Neural crest cell (in vitro differentiated cells): ENCODE data around the gene ATP2C1. TPM values are rescaled to one million over a fixed set of nuclear protein-coding genes. Genes with fewer than 3 reads are reported as not detected.

Experiments
- DNase-seq: peaks from one replicate; pipeline ENCODE4 v3.0.0; 2021; ENCODE audit warnings: low read depth, mixed read lengths, low spot score
- H3K27ac Mint-ChIP-seq: one replicate; pipeline ENCODE4 v1.8.0; 2021; ENCODE audit warnings: mild to moderate bottlenecking, mixed read lengths; ENCODE audit not compliant: unreplicated experiment
- H3K27me3 Mint-ChIP-seq: 2 replicates; pipeline ENCODE4 v1.8.0; 2021; ENCODE audit warnings: low read depth, mild to moderate bottlenecking, mixed read lengths
- H3K36me3 Mint-ChIP-seq: 2 replicates; pipeline ENCODE4 v1.8.0; 2021; ENCODE audit warnings: low read depth, mild to moderate bottlenecking, mixed read lengths
- H3K4me1 Mint-ChIP-seq: 2 replicates; pipeline ENCODE4 v1.8.0; 2021; ENCODE audit warnings: mixed read lengths
- H3K4me3 Mint-ChIP-seq: one replicate; pipeline ENCODE4 v1.8.0; 2021; ENCODE audit warnings: mild to moderate bottlenecking, mixed read lengths
- H3K9me3 Mint-ChIP-seq: 2 replicates; pipeline ENCODE4 v1.8.0; 2021; ENCODE audit warnings: mixed read lengths
- CTCF ChIP-seq: fragments of 200-600 bp; sonication (generic); conservative IDR thresholded peaks from 2 replicates; pipeline ENCODE4 v1.5.0; 2021; ENCODE audit warnings: antibody characterized with exemption, mild to moderate bottlenecking
- total RNA-seq: library from RNA; stranded (reverse); gene quantifications from 2 replicates; pipeline ENCODE4 v1.2.1, GENCODE V29; 2021

The ATP2C1 gene
- total RNA-seq, 1 donor from 2014 or later, result 73.8 TPM

- H3K27ac Mint-ChIP-seq, result no peak overlapping the region
- no peaks in the 10 kb centered on the region for H3K4me1 Mint-ChIP-seq
- peaks cover 2% of the 10 kb centered on the region for H3K9me3 Mint-ChIP-seq
- no peak overlapping the region for H3K4me3 Mint-ChIP-seq
- TF ChIP-seq CTCF, result no peak
- DNase-seq, result no peak
- peaks cover 29% of the 10 kb centered on the region for H3K36me3 Mint-ChIP-seq
- no peaks in the 10 kb centered on the region for H3K27me3 Mint-ChIP-seq
These were observed 53.0 kb downstream of the ATP2C1 start for GRCh38 chr3:130946882-130947281.

- no peak overlapping the region for H3K27ac Mint-ChIP-seq
- no peak for TF ChIP-seq CTCF
- peaks cover 2% of the 10 kb centered on the region for H3K9me3 Mint-ChIP-seq
- peaks cover 28% of the 10 kb centered on the region for H3K36me3 Mint-ChIP-seq
- no peaks in the 10 kb centered on the region for H3K27me3 Mint-ChIP-seq
- no peak for DNase-seq
- H3K4me3 Mint-ChIP-seq, result no peak overlapping the region
- no peaks in the 10 kb centered on the region for H3K4me1 Mint-ChIP-seq
These were observed 54.3 kb downstream of the ATP2C1 start for GRCh38 chr3:130948001-130948773.

GRCh38 chr3:130948929-130949328 lies 55.0 kb downstream of the ATP2C1 start:
- Mint-ChIP-seq H3K4me3 (no peak overlapping the region), H3K9me3 (peaks cover 2% of the 10 kb centered on the region), H3K36me3 (peaks cover 31% of the 10 kb centered on the region), H3K27me3 (no peaks in the 10 kb centered on the region), H3K4me1 (no peaks in the 10 kb centered on the region), H3K27ac (no peak overlapping the region)
- DNase-seq, result no peak
- TF ChIP-seq CTCF, result no peak

- Mint-ChIP-seq H3K27ac (no peak overlapping the region), H3K9me3 (peaks cover 2% of the 10 kb centered on the region), H3K36me3 (peaks cover 35% of the 10 kb centered on the region), H3K27me3 (no peaks in the 10 kb centered on the region), H3K4me1 (no peaks in the 10 kb centered on the region), H3K4me3 (no peak overlapping the region)
- no peak for TF ChIP-seq CTCF
- DNase-seq, result no peak
These were observed 56.2 kb downstream of the ATP2C1 start for GRCh38 chr3:130950124-130950523.

GRCh38 chr3:130950641-130951040 lies 56.8 kb downstream of the ATP2C1 start:
- Mint-ChIP-seq H3K36me3 (peaks cover 31% of the 10 kb centered on the region), H3K27me3 (no peaks in the 10 kb centered on the region), H3K27ac (no peak overlapping the region), H3K4me3 (no peak overlapping the region), H3K4me1 (no peaks in the 10 kb centered on the region), H3K9me3 (peaks cover 2% of the 10 kb centered on the region)
- TF ChIP-seq CTCF, result no peak
- DNase-seq, result no peak
